HG03097 (cell line): ENCODE results near the gene F10.
"Not testable (repeated sequence)": the region's sequence is repeated elsewhere in the genome, so short reads cannot be mapped to it uniquely, and the experiment has no call there.

Experiments used
- ATAC-seq: cut with Tn5 transposase; IDR thresholded peaks from one replicate; pipeline ENCODE4 v1.9.1; 2021; ENCODE audit not compliant: unreplicated experiment, low FRiP score

The F10 gene

DNA sequence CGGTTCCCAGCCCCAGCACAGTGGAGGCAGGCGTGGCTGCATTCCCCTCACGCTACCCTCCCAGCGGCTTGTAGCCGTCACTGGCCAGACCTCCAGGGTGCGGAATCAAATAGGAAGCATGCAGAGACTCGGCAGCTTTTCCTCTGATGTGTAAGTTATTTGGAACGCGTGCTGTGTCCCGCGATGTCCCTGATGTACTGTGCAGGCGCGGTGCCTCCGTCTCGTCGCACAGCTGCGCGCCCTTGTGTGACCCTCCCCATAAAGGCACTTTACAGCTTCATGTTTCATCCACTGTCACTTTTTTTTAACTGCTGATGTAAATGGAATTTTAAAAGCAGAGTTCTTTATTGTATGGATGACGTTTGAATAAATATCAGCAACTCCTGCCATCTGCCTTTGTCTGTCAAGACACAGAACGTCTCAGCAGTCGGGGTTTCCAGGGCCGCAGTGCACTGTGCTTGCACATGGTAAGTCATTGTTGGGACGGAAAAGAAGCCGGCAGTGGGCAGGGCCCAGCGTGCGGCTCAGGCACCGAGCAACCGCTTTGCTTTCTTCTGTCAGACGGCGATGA lies 24.4 kb upstream of the F10 start:
- no peak for ATAC-seq

GRCh38 chr13:113099142-113099541 lies 23.5 kb upstream of the F10 start:
- no peak for ATAC-seq

DNA sequence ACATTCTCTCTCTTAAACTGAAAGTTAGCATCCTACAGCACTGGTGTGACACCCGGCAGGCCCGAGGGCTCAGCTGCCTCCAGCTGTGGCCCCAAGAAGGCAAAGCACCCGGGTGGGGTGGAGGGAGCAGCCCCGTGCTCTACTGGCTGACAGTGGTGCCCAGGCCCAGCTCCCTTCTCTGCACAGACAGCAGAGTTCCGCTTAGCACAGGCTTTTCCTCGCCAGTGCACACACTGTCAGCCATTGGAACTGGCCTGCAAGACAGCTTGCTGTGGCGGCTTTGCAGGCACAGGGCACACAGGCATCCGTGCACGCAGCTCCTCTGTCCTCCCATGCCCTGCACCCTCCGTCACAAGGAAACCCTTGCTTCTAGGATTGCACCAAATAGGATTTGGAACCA lies 20.3 kb upstream of the F10 start:
- ATAC-seq = not testable (repeated sequence)

DNA sequence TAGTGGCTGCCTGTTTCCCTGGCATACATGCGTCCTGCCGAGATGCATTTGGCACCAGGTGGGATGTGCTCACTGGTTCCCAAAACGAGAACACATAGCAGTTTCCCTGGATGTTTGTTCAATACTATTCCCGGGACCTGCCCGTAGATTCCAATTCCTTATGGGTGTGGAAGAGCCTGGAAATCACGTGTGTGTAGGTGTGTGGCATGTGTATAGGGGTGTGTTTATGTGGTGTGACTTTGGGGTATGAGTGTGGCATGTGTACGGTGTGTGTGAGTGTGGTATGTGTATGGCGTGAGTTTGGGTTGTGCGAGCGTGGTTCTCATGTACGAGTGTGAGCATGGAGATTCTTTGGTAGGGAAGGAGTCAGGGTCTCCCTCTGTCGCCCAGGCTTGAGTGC lies 19.9 kb upstream of the F10 start:
- no peak for ATAC-seq

- ATAC-seq = no peak
Measured at GRCh38 chr13:113103646-113104045, 19.0 kb upstream of the F10 start.

DNA sequence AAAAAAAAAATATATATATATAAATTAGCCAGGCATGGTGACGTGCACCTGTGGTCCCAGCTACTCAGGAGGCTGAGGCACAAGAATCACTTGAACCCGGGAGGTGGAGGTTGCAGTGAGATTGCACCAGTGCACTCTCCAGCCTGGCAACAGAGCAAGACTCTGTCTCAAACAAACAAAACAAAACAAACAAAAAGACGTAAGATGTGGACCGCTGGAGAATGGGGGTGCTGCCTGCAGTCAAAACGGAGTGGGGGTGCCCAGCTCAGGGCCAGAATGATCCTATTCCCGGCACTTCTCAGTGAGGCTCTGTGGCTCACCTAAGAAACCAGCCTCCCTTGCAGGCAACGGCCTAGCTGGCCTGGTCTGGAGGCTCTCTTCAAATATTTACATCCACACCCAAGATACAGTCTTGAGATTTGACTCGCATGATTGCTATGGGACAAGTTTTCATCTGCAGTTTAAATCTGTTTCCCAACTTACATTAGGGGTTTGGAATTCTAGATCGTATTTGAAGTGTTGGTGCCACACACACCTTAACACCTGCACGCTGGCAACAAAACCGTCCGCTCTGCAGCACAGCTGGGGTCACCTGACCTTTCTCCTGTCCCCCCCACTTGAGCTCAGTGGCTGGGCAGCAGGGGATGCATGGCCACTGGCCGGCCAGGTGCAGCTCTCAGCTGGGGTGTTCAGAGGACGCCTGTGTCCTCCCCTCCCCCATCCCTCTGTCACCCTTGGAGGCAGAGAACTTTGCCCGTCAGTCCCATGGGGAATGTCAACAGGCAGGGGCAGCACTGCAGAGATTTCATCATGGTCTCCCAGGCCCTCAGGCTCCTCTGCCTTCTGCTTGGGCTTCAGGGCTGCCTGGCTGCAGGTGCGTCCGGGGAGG lies 17.3 kb upstream of the F10 start, which contains the start of gene F7:
Gene F7, plus strand, starts transcription at position 760 of the 889 bp plus-strand sequence. Its CDS starts 51 bp downstream, at position 811.
- no peak for ATAC-seq

GRCh38 chr13:113105921-113106452 lies 16.6 kb upstream of the F10 start:
- ATAC-seq = no peak

GRCh38 chr13:113106711-113107351 lies 15.8 kb upstream of the F10 start:
- ATAC-seq = no peak

- ATAC-seq = not testable (repeated sequence)
Measured at GRCh38 chr13:113108521-113108920, 14.1 kb upstream of the F10 start.

GRCh38 chr13:113109151-113110047 lies 13.2 kb upstream of the F10 start:
- ATAC-seq = no peak

DNA sequence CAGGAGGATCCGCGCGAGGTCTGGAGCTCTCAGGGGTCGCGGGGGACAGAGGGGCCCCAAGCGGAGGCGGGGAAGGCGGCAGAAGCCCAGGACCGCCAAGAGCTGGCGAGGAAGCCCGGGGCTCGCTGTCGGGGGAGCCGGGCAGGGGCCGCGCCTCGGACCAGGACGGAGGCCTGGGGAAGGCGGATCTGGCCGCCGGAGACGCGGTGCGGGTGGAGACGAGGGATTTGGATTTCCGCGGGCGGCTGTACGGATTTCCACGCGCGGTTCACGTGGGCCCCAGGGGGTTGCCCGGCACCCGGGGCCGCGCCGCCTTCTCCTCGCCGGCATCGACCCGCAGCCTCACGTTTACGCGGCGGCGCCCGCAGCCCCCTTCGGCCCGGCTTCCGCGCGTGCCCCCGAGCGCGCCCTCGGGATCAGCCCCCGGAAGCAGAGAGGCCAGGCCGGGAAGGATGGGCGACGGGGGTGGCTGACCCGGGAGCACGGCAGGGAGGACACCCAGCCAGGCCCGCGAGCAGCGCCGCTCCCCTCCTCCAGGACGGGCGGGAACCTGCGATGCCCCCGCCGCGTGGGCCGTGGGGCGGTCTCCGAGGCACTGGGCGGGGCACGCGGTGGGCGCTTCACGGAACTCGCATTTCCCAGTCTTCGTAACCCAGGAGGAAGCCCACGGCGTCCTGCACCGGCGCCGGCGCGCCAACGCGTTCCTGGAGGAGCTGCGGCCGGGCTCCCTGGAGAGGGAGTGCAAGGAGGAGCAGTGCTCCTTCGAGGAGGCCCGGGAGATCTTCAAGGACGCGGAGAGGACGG lies 12.3 kb upstream of the F10 start:
- ATAC-seq = no peak

DNA sequence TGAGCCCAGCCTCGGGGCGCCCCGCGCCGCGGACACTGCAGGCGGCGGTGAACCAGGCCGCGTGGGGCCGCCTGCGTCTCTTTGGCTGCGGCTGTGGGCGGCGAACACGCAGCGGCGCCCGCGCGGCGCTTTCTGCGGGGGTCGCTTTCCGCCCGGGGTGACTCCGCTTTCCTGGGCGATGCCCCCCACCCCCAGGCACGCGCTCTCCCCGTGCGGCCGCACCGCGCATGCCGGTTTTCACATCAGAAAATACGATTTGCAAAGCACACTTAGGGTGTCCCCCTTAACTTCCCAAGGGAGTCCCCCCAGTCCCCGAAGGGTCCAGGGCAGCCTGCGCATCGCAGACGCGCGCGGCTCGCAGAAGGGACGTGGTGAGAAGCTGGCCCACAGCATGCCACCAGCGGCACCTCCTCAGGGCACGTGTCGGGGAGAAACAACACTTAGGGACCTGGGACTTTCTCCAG lies 11.7 kb upstream of the F10 start:
- no peak for ATAC-seq

DNA sequence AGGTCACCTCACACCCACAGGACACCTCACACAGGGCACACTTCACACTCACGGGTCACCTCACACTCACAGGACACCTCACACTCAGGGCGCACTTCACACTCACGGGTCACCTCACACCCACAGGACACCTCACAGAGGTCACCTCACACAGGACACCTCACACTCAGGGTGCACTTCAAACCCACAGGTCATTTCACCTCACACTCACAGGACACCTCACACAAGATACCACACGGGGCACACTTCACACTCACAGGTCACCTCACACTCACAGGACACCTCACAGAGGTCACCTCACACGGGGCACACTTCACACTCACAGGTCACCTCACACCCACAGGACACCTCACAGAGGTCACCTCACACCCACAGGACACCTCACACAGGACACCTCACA lies 10.8 kb upstream of the F10 start:
- ATAC-seq = not testable (repeated sequence)

DNA sequence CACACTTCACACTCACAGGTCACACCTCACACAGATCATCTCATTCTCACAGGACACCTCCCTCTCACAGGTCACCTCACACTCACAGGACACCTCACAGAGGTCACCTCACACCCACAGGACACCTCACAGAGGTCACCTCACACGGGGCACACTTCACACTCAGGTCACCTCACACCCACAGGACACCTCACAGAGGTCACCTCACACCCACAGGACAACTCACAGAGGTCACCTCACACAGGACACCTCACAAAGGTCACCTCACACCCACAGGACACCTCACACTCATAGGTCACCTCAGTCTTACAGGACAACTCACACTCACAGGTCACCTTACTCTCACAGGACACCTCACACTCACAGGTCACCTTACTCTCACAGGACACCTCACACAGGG lies 10.1 kb upstream of the F10 start:
- ATAC-seq = not testable (repeated sequence)

- no peak for ATAC-seq
Measured at GRCh38 chr13:113112893-113113845, 9.4 kb upstream of the F10 start.

DNA sequence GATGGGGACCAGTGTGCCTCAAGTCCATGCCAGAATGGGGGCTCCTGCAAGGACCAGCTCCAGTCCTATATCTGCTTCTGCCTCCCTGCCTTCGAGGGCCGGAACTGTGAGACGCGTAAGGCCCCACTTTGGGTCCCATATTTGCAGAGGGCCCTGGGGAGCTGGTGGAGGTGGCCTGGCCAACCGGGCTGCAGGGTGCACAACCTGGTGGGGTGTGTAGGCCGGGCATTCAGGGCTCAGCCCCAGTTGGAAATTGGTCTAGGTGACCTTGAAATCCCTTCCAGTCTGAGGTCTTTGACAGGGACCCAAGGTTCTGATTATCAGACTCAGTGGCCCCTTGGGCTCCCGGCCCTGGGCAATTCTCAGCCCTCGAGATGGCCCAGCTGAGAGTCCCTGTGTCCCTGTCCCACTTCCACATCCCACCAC lies 8.7 kb upstream of the F10 start:
- ATAC-seq = no peak

DNA sequence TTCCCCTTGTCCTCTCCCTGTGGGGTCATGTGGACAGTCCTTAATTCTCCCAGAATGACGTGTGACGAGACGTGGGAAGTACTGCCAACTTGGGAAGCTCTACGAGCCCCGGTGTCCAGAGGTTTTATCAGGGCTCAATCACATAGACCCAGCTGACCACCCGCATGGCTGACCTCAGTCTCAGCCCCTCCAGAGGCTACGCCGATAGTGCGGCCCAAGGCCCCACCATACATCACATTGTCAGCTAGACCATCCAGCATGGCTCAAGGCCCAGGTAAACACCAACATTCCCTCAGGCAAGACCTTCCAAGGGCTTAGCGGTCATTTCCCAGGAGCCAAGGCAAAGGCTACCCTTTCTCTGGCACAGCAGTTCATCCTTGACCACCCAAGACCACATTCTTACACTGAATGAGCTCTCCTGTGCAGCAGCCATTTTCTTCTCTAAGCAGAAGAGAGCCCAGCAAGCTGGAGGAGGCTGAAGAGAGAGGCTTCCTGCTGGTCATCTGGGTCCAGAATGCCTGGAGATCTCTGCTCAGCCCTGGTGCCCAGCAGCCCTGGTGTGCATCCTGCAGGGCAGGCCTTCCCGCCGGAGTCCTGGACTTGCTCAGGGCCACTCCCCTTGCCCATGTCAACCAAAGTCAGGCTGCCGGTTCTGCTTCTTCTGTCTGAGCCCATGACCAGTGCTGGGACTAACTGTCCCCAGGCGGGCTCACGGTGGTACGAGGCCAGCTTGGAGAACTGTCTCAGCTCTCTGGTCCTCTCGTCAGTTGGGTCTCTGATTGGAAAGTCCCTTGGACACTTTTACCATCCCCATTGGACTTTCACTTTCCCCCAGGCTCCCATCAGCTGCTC lies 7.9 kb upstream of the F10 start:
- no peak for ATAC-seq
